ENCODE results near the gene ATP1A2.

Gene ATP1A2

GRCh38 chr1:160079448-160079847 is 36.1 kb upstream of the ATP1A2 start:
- ChIA-PET POLR2A (no interaction called here), CTCF (interaction anchor here (0.9 to 45.2 kb wide), 28 partner anchors 5 to 531 kb away, joined by 3 to 983 read pairs (median 6); partner anchors contain the start of genes IGSF8, KCNJ10, KCNJ9 and NHLH1)
- DNase-seq (ENCODE audit: extremely low spot score): no peak
- TF ChIP-seq CTCF (IDR thresholded peaks at IDR 0.05; ENCODE audit: control extremely low read depth, extremely low read depth, low read depth, missing control alignments): no peak

GRCh38 chr1:160080381-160081100 is 35.0 kb upstream of the ATP1A2 start:
- ChIA-PET POLR2A (no interaction called here), CTCF (interaction anchor here (0.6 to 45.2 kb wide), 6 partner anchors 4 to 171 kb away, joined by 3 to 983 read pairs (median 15); partner anchors contain the start of genes IGSF8, KCNJ10, KCNJ9 and PIGM)
- no peak for TF ChIP-seq CTCF (IDR thresholded peaks at IDR 0.05; ENCODE audit: control extremely low read depth, extremely low read depth, low read depth, missing control alignments)
- DNase-seq (ENCODE audit: extremely low spot score): no peak

GRCh38 chr1:160081261-160081936 is 34.2 kb upstream of the ATP1A2 start, which contains the start of gene KCNJ9:
KCNJ9 (plus strand) TSS chr1:160081538; CDS start chr1:160084031, 2,493 bp downstream.
- DNase-seq (ENCODE audit: extremely low spot score): no peak
- POLR2A ChIA-PET: no interaction called here
- CTCF ChIA-PET: interaction anchor here (1.5 to 45.2 kb wide), 5 partner anchors 3 to 74 kb away, joined by 3 to 983 read pairs (median 8); partner anchors contain the start of genes IGSF8, KCNJ10 and KCNJ9
- TF ChIP-seq CTCF (IDR thresholded peaks at IDR 0.05; ENCODE audit: control extremely low read depth, extremely low read depth, low read depth, missing control alignments): no peak

GRCh38 chr1:160082487-160082886 is 33.1 kb upstream of the ATP1A2 start:
- TF ChIP-seq CTCF (IDR thresholded peaks at IDR 0.05; ENCODE audit: control extremely low read depth, extremely low read depth, low read depth, missing control alignments): no peak
- no peak for DNase-seq (ENCODE audit: extremely low spot score)
- CTCF ChIA-PET: interaction anchor here (1.0 to 45.2 kb wide), 4 partner anchors 2 to 170 kb away, joined by 3 to 983 read pairs (median 494); partner anchors contain the start of genes IGSF8, KCNJ10 and KCNJ9
- POLR2A ChIA-PET: no interaction called here

GRCh38 chr1:160082926-160083325 is 32.6 kb upstream of the ATP1A2 start:
- no peak for TF ChIP-seq CTCF (IDR thresholded peaks at IDR 0.05; ENCODE audit: control extremely low read depth, extremely low read depth, low read depth, missing control alignments)
- ChIA-PET CTCF (interaction anchor here (1.0 to 45.2 kb wide), 5 partner anchors 2 to 169 kb away, joined by 3 to 983 read pairs (median 4); partner anchors contain the start of genes IGSF8, KCNJ10 and KCNJ9), POLR2A (no interaction called here)
- no peak for DNase-seq (ENCODE audit: extremely low spot score)

GRCh38 chr1:160083968-160084770 is 31.4 kb upstream of the ATP1A2 start:
- TF ChIP-seq CTCF (IDR thresholded peaks at IDR 0.05; ENCODE audit: control extremely low read depth, extremely low read depth, low read depth, missing control alignments): peak; percentile 93
- ChIA-PET CTCF (interaction anchor here (1.1 to 45.2 kb wide), 15 partner anchors 1 to 295 kb away, joined by 3 to 983 read pairs (median 6); partner anchors contain the start of genes IGSF8, KCNJ10 and KCNJ9), POLR2A (no interaction called here)
- peak; percentile 85 for DNase-seq (ENCODE audit: extremely low spot score)

All from GM10248 (cell line).